Nucleus accumbens (tissue), 56 donors: ENCODE data around the gene SMTN.
"Not testable (repeated sequence)": the region's sequence is repeated elsewhere in the genome, so short reads cannot be mapped to it uniquely, and the experiment has no call there.

ENCODE experiments used
- DNase-seq, 56 donors: peaks; one replicate each; lab custom pipeline; 2025; lab: John Stamatoyannopoulos, UW

Gene SMTN

DNA sequence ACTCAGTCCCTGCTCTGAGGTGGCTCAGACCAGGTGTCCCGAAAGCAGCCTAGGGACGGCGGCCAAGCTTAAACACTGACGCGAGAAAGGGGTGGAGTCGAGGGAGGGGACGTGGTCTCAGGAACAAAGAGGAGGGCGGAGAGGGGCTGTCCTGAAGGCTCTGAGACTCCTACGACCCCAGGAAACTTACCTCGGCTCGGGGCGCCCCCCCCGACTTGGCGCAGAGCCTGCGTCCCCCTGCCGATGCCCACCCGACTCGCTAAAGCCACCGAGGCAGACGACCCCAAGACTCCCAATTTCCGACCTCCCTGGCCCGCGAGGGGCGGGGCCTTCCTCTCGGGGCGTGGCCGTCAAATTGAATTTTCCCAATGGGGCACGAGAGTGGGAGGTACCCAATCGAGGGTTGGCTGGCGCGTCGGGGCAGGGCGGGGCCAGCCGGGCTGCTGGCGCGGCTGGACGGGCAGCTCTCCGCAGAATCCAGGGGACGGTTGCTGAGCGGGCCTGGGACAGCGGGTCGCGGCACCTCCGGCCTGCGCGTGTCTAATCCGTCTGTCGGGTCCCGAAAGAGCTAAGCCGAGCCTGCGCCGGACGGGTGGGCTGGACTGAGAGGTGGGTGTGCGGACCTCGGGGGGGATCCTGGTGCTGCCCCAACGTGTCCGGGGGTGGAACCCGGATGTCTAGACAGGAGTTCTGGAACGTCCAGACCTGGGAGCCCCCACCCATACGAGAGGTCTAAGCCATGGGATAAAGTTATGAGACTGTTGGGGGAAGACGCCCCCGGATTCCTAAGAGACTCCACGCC lies at the start of gene SMTN:
SMTN (plus strand) TSS at position 471 of the 802 bp plus-strand sequence. CDS start 1,941 bp downstream, outside the sequence.
- DNase-seq = peak in 51 of 56 donors; percentile 24 to 90 (median 67)

DNA sequence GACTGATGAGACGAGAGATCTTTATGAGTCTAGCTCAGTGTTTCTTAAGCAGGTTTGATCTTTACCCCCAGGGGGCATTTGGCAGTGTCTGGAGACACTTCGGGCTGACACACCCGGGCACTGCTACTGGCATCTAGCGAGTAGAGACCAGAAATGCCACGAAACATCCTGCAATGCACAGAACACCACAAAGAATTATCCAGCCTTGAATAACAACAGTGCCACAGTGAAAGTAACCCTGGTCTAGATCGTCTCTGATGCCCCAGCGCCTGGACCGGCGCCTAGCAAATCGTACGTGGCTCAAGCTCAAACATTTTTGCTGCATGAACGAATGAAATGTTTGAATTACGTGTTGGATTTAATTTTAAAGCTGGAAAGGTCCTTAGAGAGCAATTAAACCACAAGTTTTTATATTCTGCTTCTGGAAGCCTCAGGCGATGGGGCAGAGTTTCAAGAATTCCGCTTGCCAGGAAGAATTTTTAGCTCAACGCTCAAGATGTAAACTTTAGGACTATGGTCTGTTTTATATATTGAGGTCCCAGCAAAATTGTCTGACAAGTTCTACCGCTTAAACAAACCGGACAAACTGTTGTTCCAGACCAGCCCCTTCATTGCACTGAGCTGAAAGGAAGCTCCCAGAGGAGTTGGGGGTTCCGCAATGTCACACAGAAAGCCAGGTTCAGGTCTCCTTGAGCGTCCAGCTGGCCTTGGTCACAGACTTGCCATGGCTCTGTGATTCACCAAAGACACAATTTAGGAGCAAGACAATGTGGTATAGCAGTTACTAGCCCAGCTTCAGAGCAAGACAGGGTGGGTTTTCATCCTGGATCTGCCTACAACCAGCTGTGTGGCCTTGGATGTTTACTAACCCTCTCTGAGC lies 44.2 kb upstream of the SMTN start:
- DNase-seq = no peak

DNA sequence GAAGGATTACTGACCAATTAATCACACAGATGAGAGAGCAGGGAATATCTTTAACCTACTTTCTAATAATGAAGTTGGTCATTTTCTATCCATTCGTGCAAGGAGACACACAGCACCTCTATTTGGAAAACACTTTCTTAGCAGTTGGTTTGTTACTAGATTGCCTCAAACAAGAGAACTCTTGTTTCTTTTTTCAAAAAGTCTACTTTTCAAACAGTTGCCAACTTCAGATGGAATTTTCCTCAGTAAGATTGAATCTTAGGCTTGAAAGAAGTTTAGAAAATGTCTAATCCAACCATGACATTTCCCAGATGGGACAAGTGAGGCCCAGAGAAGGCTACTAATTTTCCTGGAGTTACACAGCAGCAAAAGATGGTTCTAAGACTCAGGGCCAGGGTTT lies 42.4 kb upstream of the SMTN start:
- DNase-seq = no peak

DNA sequence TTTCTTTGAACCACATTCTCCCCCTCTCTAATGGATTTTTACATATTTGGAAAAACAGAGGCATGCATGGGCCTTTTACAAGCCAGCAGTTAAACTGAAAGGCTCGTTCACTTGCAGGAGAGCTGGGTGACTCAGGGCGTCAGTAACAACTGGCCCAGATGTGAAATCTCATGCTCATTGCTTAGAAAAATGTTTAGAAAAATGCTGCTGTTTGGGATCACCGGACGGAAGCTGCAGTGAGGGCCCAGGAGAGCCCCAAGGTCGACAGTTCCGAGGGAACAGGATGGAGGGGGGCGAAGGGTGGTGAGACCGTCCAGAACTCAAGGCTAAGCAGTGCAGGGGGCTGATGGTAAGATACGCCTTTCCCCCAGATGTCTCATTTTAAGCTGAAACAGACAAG lies 41.7 kb upstream of the SMTN start:
- DNase-seq = no peak

- no peak for DNase-seq
These were observed 40.3 kb upstream of the SMTN start for GRCh38 chr22:31040542-31041398.

GRCh38 chr22:31044262-31044861 lies 36.8 kb upstream of the SMTN start:
- DNase-seq = no peak

- DNase-seq = no peak
These were observed 35.1 kb upstream of the SMTN start for GRCh38 chr22:31045900-31046538.

DNA sequence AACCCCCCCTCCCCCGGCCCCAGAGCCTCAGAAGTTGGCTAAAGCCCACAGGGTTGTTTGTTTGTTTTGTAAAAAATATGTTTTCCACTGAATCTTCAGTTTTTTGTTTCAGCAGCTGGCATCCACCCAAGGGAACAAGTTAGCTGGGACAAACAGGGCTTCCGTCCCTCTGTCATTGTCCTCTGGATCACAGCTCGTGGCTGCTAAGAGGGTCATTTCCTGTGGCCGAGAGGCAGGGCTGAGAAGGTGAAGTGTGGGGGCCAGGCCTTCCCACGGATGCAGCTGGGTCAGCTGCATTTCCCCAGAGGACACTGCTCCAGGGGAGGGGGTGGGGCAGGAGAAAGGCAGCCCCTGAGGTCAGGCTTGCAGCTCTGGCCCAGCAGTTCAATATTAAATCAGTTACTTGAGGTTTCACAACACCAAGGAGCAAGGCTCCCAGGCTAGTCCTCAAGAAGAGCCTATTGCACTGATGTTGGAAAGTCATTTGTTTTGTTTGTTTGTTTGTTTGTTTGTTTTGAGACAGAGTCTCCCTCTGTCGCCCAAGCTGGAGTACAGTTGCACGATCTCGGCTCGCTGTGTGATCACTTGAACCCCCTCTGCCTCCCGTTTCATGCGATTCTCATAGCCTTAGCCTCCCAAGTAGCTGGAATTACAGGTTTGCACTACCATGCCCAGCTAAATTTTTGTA lies 34.4 kb upstream of the SMTN start:
- peak in 7 of 56 donors; percentile 0 to 29 (median 5) for DNase-seq

GRCh38 chr22:31048570-31048969 lies 32.5 kb upstream of the SMTN start:
- no peak for DNase-seq

DNA sequence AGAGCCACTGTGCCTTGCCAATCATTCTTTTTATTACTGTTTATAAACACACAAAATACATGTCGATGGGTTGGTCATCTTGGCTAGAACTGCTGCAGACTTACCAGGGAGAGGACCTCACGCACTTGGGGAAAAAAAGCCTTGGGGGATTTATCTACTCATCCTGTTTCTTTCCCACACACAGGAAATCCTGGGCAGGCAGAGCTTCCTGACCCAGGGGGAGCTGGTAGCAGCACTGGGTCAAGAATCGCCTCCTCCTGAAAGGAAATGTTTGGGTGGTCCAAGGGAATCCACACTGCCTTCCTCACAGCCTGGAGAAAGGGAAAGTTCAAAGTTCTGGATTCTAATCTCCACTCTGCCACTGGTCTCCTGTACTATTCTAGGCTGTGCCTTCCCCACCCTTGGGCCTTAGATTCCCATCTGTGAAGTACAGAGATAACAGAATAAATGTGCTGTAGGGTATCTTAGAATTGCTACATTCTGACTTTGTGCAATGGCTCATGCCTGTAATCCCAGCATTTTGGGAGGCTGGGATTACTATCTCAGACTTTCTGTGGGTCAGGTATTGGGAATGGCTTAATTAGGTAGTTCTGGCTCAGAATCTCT lies 31.2 kb upstream of the SMTN start:
- no peak for DNase-seq

- DNase-seq = no peak
These were observed 25.9 kb upstream of the SMTN start for GRCh38 chr22:31055117-31055634.

- peak in 44 of 56 donors; percentile 3 to 69 (median 20) for DNase-seq
These were observed 25.4 kb upstream of the SMTN start for GRCh38 chr22:31055635-31056159.

DNA sequence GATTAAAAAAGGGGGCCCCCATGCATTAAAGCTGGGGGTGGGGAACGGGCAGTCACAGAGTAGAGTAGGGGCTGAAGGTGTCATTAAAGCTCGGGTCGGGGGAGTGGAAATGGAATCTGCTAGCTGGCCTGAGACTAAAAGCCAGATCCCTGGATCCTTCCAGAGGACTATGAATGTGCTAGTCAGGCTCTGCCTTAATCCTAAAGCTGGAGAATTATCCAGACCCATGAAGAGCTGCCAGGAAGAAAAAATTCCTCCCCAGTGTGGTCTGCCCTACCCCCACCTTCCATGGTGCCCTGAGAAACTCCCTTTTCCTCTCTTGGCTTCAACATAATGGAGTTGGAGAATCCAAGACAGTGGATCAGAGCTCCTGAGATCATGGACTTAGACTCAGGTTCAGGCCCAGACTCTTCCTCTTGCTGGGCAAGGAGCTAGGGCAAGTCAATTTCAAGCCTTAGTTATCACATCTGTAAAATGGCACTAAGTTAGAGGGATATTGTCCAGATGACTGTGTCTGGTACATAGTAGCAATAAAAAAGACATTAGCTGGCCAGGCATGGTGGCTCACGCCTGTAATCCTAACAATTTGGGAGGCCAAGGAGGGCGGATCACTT lies 24.0 kb upstream of the SMTN start:
- no peak for DNase-seq

DNA sequence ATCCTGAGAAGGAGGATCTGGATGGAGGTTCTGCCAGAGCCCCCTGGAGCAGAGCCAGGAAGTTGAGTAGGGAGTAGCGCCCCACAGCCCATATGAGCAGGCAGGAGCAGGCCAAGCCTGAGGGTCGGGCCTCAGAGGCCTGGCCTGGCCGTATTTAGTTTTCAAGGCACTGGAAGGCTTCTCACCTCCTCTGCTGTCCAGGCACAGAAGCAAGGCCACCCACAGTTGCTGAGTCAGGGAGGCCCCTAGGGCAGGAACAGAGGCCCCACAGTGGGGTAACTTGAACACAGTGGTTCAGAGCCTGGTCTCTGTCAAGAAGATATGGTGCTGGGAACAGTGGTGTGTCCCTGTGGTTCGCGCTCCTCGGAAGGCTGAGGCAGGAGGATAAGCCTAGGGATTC lies 21.5 kb upstream of the SMTN start:
- DNase-seq = not testable (repeated sequence)

DNA sequence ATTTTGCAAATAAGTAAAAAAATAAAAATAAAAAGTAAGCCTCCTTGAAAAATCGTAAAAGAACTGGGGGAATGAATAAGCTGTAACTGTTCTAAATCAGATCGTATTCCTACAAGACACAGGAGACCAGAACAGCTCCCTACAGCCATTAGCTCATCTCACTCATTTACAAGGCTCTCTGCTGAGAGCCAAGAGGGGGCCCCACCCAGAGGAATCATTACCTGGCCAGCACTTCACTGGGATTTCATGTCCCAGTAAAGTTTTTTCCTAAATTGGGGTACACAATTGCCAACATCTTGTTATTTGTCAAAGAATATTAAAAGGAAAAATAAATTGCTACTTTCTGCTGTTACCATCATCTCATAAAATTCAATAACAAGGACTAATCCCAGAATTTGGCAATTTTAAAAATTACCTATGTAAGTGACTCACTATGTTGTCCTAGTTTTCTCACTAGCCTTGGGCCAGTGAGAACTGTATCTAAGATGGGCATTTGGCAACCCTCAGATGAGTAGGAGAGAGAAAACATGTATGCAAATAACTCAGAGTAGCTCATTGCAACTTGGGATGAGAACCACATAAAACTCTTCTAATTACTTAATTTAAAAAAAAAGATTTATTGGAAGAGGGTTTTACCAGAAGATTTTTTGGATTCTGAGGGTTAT lies 18.4 kb upstream of the SMTN start:
- no peak for DNase-seq

- no peak for DNase-seq
These were observed 16.7 kb upstream of the SMTN start for GRCh38 chr22:31064369-31064768.

DNA sequence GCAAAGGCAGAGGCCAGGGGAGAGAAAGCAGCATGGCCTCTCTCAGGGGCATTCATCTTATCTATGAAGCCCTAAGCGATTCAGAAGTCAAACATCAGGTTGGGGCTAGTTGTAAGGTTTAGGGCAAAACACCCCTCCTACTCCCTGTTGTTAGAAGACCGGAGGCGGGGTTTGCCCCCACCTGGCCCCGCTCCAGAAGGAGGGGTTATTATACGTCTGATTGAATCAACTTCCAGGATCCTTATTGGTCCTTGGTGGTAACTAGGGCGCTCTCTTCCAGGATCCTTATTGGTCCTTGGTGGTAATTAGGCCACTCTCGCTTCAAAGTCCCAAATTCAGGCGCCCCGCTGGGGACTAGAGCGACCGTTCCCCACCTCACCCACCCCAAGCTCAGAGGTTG lies 12.1 kb upstream of the SMTN start:
- DNase-seq = no peak
